Neuronal stem cell (in vitro differentiated cells): ENCODE results near the gene MOCOS.

Source experiments
- DNase-seq: peaks from one replicate; pipeline ENCODE4 v3.0.0-alpha.2; 2013; ENCODE audit warnings: low spot score
- H2AFZ ChIP-seq: one replicate; pipeline ENCODE4 v1.6.1; 2013; ENCODE audit warnings: mild to moderate bottlenecking, low read length, inconsistent platforms
- H2AK5ac ChIP-seq: 2 replicates; pipeline ENCODE4 v1.6.1; 2013; ENCODE audit warnings: low read depth, mild to moderate bottlenecking, inconsistent platforms, low read length, moderate library complexity, mixed read lengths
- H2BK120ac ChIP-seq: 2 replicates; pipeline ENCODE4 v1.6.1; 2013; ENCODE audit warnings: low read depth, mild to moderate bottlenecking, inconsistent platforms, low read length, moderate library complexity, mixed read lengths
- H2BK12ac ChIP-seq: one replicate; pipeline ENCODE4 v1.6.1; 2013; ENCODE audit warnings: low read length, inconsistent platforms
- H2BK15ac ChIP-seq: 2 replicates; pipeline ENCODE4 v1.6.1; 2013; ENCODE audit warnings: mild to moderate bottlenecking, low read length, inconsistent platforms, mixed read lengths
- H2BK5ac ChIP-seq: one replicate; pipeline ENCODE4 v1.6.1; 2013; ENCODE audit warnings: inconsistent platforms, mild to moderate bottlenecking, low read length, moderate library complexity
- H3K14ac ChIP-seq: one replicate; pipeline ENCODE4 v1.6.1; 2013; ENCODE audit warnings: low read length, inconsistent platforms
- H3K18ac ChIP-seq: 2 replicates; pipeline ENCODE4 v1.6.1; 2013; ENCODE audit warnings: low read length, inconsistent platforms
- H3K23ac ChIP-seq: 2 replicates; pipeline ENCODE4 v1.6.1; 2013; ENCODE audit warnings: low read depth, mild to moderate bottlenecking, mixed read lengths, low read length, inconsistent platforms; ENCODE audit not compliant: poor library complexity
- H3K27ac ChIP-seq: replicated peaks from 3 replicates; pipeline ENCODE4 v1.5.1; 2013; ENCODE audit warnings: low read length, inconsistent platforms
- H3K27me3 ChIP-seq, 3 experiments: 2 replicates each; pipeline ENCODE4 v1.6.1; 2013; ENCODE audit warnings: low read length in 3 of 3, mild to moderate bottlenecking in 2 of 3, inconsistent platforms in 1 of 3, low read depth in 1 of 3, mixed read lengths in 1 of 3, moderate library complexity in 1 of 3; ENCODE audit not compliant: control insufficient read depth in 3 of 3, insufficient read depth in 3 of 3
- H3K36me3 ChIP-seq, 2 donors: replicated peaks in 1 of 2; 2 replicates each; pipeline ENCODE4 v1.6.1; 2013; ENCODE audit warnings: low read length in 2 of 2; ENCODE audit not compliant: control insufficient read depth in 2 of 2, insufficient read depth in 2 of 2
- H3K4ac ChIP-seq: 2 replicates; pipeline ENCODE4 v1.6.1; 2013; ENCODE audit warnings: inconsistent platforms, mild to moderate bottlenecking, low read length, moderate library complexity
- H3K4me1 ChIP-seq, 2 donors: 1 replicate in 1 of 2; 2 replicates in 1 of 2; pipeline ENCODE4 v1.6.1; 2013; ENCODE audit warnings: low read length in 2 of 2, low read depth in 1 of 2; ENCODE audit not compliant: control insufficient read depth in 2 of 2, insufficient read depth in 1 of 2
- H3K4me2 ChIP-seq: one replicate; pipeline ENCODE4 v1.6.1; 2013; ENCODE audit warnings: mild to moderate bottlenecking, low read length, inconsistent platforms; ENCODE audit not compliant: insufficient read depth, poor library complexity, severe bottlenecking
- H3K4me3 ChIP-seq, 2 donors: 2 replicates each; pipeline ENCODE4 v1.5.1; 2013; ENCODE audit warnings: low read length in 2 of 2, mild to moderate bottlenecking in 2 of 2, inconsistent platforms in 1 of 2, moderate library complexity in 1 of 2
- H3K79me1 ChIP-seq: one replicate; pipeline ENCODE4 v1.6.1; 2013; ENCODE audit warnings: low read depth, mild to moderate bottlenecking, inconsistent platforms, low read length, moderate library complexity
- H3K9ac ChIP-seq: one replicate; pipeline ENCODE4 v1.6.1; 2013; ENCODE audit warnings: mild to moderate bottlenecking, low read depth, low read length, inconsistent platforms; ENCODE audit not compliant: poor library complexity
- H3K9me3 ChIP-seq, 2 donors: replicated peaks in 1 of 2; 2 replicates each; pipeline versions ENCODE3 to v1.6.1; 2013; ENCODE audit warnings: low read length in 2 of 2, mild to moderate bottlenecking in 2 of 2, inconsistent platforms in 1 of 2, low read depth in 1 of 2, mixed read lengths in 1 of 2, moderate library complexity in 1 of 2; ENCODE audit not compliant: control insufficient read depth in 2 of 2, insufficient read depth in 1 of 2
- H4K8ac ChIP-seq: one replicate; pipeline ENCODE4 v1.6.1; 2013; ENCODE audit warnings: low read depth, mild to moderate bottlenecking, inconsistent platforms, low read length, moderate library complexity
- H4K91ac ChIP-seq: one replicate; pipeline ENCODE4 v1.6.1; 2013; ENCODE audit warnings: low read length, low read depth, mild to moderate bottlenecking, inconsistent platforms; ENCODE audit not compliant: poor library complexity
- WGBS, 2 donors: extraction: QIAGEN DNeasy Blood & Tissue Kit; methylation state at CpG; one replicate each; pipeline ENCODE4 v1.1.7; 2013; ENCODE audit warnings: missing lambda C conversion rate in 2 of 2, mixed read lengths in 1 of 2; ENCODE audit not compliant: insufficient read length in 2 of 2, insufficient replicate concordance in 1 of 2; ENCODE audit errors: extremely low coverage in 2 of 2; 5-methylcytosine and 5-hydroxymethylcytosine counted together

The MOCOS gene

GRCh38 chr18:36274083-36274715 is 86.9 kb downstream of the MOCOS start:
- H3K36me3 ChIP-seq = no peaks in the 10 kb centered on the region
- no peak overlapping the region for H3K9ac ChIP-seq
- no peak overlapping the region for H2AK5ac ChIP-seq
- H4K8ac ChIP-seq = no peak overlapping the region
- H2AFZ ChIP-seq = no peak overlapping the region
- H2BK15ac ChIP-seq = no peak overlapping the region
- H3K4me3 ChIP-seq = no peak overlapping the region
- H3K4ac ChIP-seq = no peak overlapping the region
- H3K27ac ChIP-seq = no peak overlapping the region
- no peak for DNase-seq
- no peak overlapping the region for H3K14ac ChIP-seq
- no peak overlapping the region for H2BK12ac ChIP-seq
- no peak overlapping the region for H4K91ac ChIP-seq
- no peak overlapping the region for H3K4me2 ChIP-seq
- no peak overlapping the region for H3K23ac ChIP-seq
- no peaks in the 10 kb centered on the region for H3K4me1 ChIP-seq
- peaks cover 0 to 8% (median 0%) of the 10 kb centered on the region in 3 experiments for H3K27me3 ChIP-seq
- no peaks in the 10 kb centered on the region for H3K9me3 ChIP-seq
- H2BK5ac ChIP-seq = no peak overlapping the region
- H2BK120ac ChIP-seq = no peak overlapping the region
- no peak overlapping the region for H3K18ac ChIP-seq
- no CpG with 5 or more reads among the region's 8 CpGs for WGBS, 2 donors
- no peaks in the 10 kb centered on the region for H3K79me1 ChIP-seq

- Histone ChIP-seq H3K14ac (no peak overlapping the region), H3K4me1 (no peaks in the 10 kb centered on the region), H2AFZ (no peak overlapping the region), H2BK5ac (no peak overlapping the region), H2BK15ac (no peak overlapping the region), H2BK12ac (no peak overlapping the region), H3K27ac (no peak overlapping the region), H4K91ac (no peak overlapping the region), H3K36me3 (no peaks in the 10 kb centered on the region), H3K4me3 (no peak overlapping the region), H4K8ac (no peak overlapping the region), H3K9ac (no peak overlapping the region), H3K79me1 (no peaks in the 10 kb centered on the region), H3K18ac (no peak overlapping the region), H2BK120ac (no peak overlapping the region), H3K23ac (no peak overlapping the region), H2AK5ac (no peak overlapping the region), H3K4ac (no peak overlapping the region), H3K9me3 (no peaks in the 10 kb centered on the region), H3K27me3 (peaks cover 0 to 13% (median 0%) of the 10 kb centered on the region in 3 experiments), H3K4me2 (no peak overlapping the region)
- no peak for DNase-seq
- WGBS, 2 donors = no CpG with 5 or more reads among the region's 1 CpG
Observed at GRCh38 chr18:36275561-36275960, 88.3 kb downstream of the MOCOS start.

- Histone ChIP-seq H2BK120ac (no peak overlapping the region), H4K8ac (no peak overlapping the region), H3K4ac (no peak overlapping the region), H3K9ac (no peak overlapping the region), H3K4me3 (no peak overlapping the region), H2BK5ac (no peak overlapping the region), H2AFZ (no peak overlapping the region), H3K9me3 (no peaks in the 10 kb centered on the region), H3K27me3 (peaks cover 0 to 26% (median 0%) of the 10 kb centered on the region in 3 experiments), H3K79me1 (no peaks in the 10 kb centered on the region), H3K18ac (no peak overlapping the region), H3K14ac (no peak overlapping the region), H3K23ac (no peak overlapping the region), H4K91ac (no peak overlapping the region), H3K4me1 (no peaks in the 10 kb centered on the region), H2AK5ac (no peak overlapping the region), H3K36me3 (no peaks in the 10 kb centered on the region), H3K27ac (no peak overlapping the region), H3K4me2 (no peak overlapping the region), H2BK12ac (no peak overlapping the region), H2BK15ac (no peak overlapping the region)
- no CpG with 5 or more reads among the region's 3 CpGs for WGBS, 2 donors
- DNase-seq = no peak
Observed at GRCh38 chr18:36279001-36279400, 91.7 kb downstream of the MOCOS start.

- DNase-seq = no peak
- H3K9ac ChIP-seq = no peak overlapping the region
- H3K27me3 ChIP-seq = peaks cover 0 to 26% (median 0%) of the 10 kb centered on the region in 3 experiments
- H3K4me1 ChIP-seq = no peaks in the 10 kb centered on the region
- H3K4ac ChIP-seq = no peak overlapping the region
- H3K14ac ChIP-seq = no peak overlapping the region
- H4K91ac ChIP-seq = no peak overlapping the region
- H3K79me1 ChIP-seq = no peaks in the 10 kb centered on the region
- no peaks in the 10 kb centered on the region for H3K36me3 ChIP-seq
- H3K4me2 ChIP-seq = no peak overlapping the region
- no peak overlapping the region for H4K8ac ChIP-seq
- WGBS, 2 donors = no CpG with 5 or more reads among the region's 3 CpGs
- H2BK12ac ChIP-seq = no peak overlapping the region
- no peak overlapping the region for H3K27ac ChIP-seq
- H3K9me3 ChIP-seq = no peaks in the 10 kb centered on the region
- H2BK120ac ChIP-seq = no peak overlapping the region
- H2AK5ac ChIP-seq = no peak overlapping the region
- no peak overlapping the region for H3K4me3 ChIP-seq
- no peak overlapping the region for H2AFZ ChIP-seq
- H3K18ac ChIP-seq = no peak overlapping the region
- no peak overlapping the region for H2BK5ac ChIP-seq
- no peak overlapping the region for H2BK15ac ChIP-seq
- H3K23ac ChIP-seq = no peak overlapping the region
Observed at GRCh38 chr18:36281936-36282335, 94.6 kb downstream of the MOCOS start.
